NCI-H128 (cell line): ENCODE results near the gene EMX2.

Experiments
- DNase-seq: peaks from one replicate; lab custom pipeline; 2025; ENCODE audit not compliant: unreplicated experiment; lab: John Stamatoyannopoulos, UW

The EMX2 gene

DNA sequence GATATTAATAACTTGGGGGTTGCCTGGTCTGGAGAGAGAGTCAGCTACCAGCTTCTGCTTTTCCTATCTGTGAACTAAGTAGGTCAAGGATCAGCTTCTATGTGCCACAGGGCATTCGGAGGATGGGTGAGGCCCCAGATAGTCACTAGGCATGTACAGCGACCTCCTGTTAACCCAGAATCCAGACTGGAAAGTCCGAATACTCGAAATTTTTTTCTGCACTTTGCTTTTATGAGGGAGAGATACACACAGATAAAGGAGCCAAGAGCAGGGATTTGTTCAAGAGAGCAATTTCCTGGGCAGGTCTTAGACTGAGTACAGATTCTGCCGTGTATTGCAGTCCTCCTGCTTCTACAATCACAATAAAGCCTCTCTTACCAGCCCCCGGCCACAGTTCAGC is 54.2 kb downstream of the EMX2 start:
- DNase-seq, result no peak

DNA sequence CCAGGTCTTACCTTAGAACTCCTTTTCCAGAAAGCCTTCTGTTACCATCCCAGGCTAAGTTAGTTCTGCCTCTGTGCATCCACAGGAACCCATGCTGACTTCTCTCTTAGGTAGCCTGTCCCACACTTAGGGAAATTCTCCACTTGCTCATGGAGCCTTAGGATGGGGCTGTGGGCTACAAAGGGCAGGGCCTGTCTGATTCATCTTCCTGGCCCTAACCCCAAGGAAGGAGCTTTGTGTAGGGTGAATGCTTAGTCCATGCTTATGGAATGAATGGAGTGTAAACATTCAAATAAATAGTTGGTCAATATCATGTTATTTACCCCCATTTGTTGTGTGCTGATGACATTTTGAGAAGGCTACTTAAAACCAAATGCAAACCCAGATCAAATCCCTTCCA is 54.7 kb downstream of the EMX2 start:
- DNase-seq, result no peak
